Urinary bladder (tissue), 4 donors: Measurements from ENCODE around the gene SLC13A3. TPM values are rescaled to one million over a fixed set of nuclear protein-coding genes. Genes with fewer than 3 reads are reported as not detected.

Experiments
- DNase-seq: peaks from one replicate; pipeline ENCODE4 v3.0.0-alpha.2; 2015; ENCODE audit errors: extremely low spot score
- H3K27ac ChIP-seq: one replicate; pipeline ENCODE4 v1.5.1; 2013; ENCODE audit warnings: low read depth, mild to moderate bottlenecking, moderate library complexity
- H3K36me3 ChIP-seq: one replicate; pipeline ENCODE4 v1.6.1; 2013; ENCODE audit warnings: mild to moderate bottlenecking, moderate library complexity; ENCODE audit not compliant: insufficient read depth
- H3K4me1 ChIP-seq: one replicate; pipeline ENCODE4 v1.6.1; 2013; ENCODE audit warnings: mild to moderate bottlenecking, moderate library complexity; ENCODE audit not compliant: insufficient read depth
- H3K4me3 ChIP-seq: one replicate; pipeline ENCODE4 v1.5.1; 2013; ENCODE audit warnings: low read depth, low read length
- WGBS: extraction: QIAGEN DNeasy Blood & Tissue Kit; methylation state at CpG from one replicate; pipeline ENCODE4 v1.1.7; 2013; 5-methylcytosine and 5-hydroxymethylcytosine counted together
- polyA plus RNA-seq: library from polyadenylated mRNA; stranded (reverse); fragments of 200-250 nt; gene quantifications from one replicate; pipeline ENCODE4 v1.2.3, GENCODE V29; 2013
- total RNA-seq: library from RNA; depleted of rRNA; stranded (reverse); fragments of >200 nt; gene quantifications from one replicate; pipeline ENCODE4 v1.2.3, GENCODE V29; 2014
- donor health status: healthy with polysubstance abuse.
- donor health status: healthy.

Gene SLC13A3
- total and polyA plus RNA-seq, 2 donors, result 0.77 to 5.4 TPM

DNA sequence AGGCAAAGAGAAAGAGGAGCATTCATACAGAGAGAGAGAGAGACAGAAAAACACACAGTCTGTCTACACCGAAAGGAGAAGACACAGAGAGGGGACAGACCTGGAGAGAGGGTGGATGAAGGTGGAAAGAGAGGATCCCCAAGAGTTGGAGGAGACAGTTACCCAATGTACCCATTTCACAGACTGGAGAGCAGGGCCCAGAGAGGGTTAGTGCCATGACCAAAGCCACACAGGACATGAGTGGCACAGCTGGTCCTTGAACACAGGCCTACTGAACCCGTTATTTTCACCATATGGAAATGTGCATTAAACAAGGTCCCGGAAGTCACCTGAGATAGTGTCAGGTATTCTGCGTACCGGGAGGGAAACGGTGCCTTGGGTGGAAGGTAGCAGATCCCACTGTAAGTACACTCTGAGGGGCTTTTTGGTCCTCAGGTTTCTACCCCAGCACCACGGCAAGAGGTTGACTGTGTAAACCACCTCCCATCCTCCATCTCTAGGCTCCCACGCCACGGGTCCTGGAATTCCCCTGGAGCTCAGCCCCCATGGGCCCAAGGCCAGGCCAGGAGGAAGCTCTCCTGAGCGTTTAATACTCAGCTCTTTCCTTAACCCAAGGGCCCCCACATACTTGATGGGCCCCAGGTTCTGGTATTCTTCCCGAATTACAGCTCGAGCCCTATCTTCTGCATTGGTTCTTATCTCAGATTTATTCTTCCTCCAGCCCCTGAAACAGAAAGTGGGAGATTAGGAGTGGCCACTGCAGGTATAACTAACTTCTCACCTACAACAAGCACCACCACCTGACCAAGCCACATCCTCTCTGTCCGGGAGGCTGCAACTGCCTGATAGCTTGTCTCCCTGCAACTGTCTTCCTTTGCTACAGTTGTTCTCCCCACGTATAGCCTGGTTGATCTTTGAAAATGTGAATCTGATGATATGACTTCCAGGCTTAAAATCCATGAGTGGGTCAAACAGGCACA, 62.4 kb downstream of the SLC13A3 start:
- H3K4me3 ChIP-seq, result no peak overlapping the region
- no peak overlapping the region for H3K27ac ChIP-seq
- no peaks in the 10 kb centered on the region for H3K4me1 ChIP-seq
- H3K36me3 ChIP-seq, result no peaks in the 10 kb centered on the region
- DNase-seq, result no peak
- WGBS, result 83% methylated on average over 14 of the region's 14 CpGs

DNA sequence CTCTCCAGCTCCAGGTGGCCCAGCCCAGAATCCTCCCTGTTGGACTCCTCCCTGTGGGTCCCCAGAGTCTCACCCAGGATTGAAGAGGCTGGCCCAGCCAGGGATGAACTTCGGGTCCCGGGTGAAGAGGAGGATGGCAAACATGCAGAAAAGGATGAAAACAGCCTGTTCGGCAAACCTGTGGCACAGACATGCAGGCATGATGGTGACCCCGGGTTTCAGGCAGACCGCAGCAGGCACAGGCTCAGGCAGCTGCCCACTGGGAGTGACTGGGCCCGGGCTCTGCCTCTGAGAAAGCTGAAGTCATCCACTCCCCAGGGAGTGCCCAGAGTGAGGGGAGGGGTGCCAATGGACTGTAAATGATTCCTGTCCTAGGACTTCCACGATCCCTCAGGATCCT, 63.3 kb downstream of the SLC13A3 start:
- H3K36me3 ChIP-seq, result no peaks in the 10 kb centered on the region
- WGBS, result 81% methylated on average over 7 of the region's 7 CpGs
- no peak overlapping the region for H3K27ac ChIP-seq
- no peak overlapping the region for H3K4me3 ChIP-seq
- no peaks in the 10 kb centered on the region for H3K4me1 ChIP-seq
- DNase-seq, result no peak

DNA sequence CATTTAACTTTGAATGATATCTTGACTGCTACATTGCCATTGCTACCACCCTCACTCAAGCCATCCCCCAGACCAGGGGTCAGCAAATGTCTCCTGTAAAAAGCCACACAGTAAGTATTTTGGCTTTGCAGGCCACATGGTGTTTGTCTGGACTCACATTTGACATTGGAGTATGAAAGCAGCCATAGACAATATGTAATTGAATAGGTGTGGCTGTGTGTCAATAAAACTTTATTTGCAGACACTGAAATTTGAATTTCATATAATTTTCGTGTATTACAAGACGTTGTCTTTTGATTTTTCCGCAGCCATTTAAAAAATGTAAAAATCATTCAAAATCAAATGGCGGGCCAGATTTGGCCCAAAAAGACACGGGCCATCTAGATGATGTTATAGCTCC, 64.5 kb downstream of the SLC13A3 start:
- Histone ChIP-seq H3K4me1 (no peaks in the 10 kb centered on the region), H3K27ac (no peak overlapping the region), H3K36me3 (no peaks in the 10 kb centered on the region), H3K4me3 (no peak overlapping the region)
- DNase-seq, result no peak
- WGBS, result 95% methylated on average over 5 of the region's 5 CpGs

DNA sequence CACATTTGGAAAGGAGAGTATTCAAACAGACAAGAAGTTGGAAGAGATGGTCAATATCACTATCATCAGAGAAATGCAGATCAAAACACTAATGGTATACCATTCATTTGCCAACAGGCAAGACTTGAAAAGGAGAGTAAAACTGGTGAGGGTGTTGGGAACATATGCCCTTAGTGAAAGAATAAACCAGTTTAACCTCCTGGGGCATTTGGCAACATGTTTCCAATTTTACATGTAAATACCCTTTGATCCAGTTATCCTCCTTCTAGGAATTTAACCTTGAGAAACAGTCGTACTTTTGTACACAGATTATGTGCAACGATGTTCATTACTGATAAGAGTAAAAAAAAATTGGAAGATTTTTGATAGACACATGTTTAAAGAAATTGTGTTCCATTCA, 66.8 kb downstream of the SLC13A3 start:
- Histone ChIP-seq H3K36me3 (no peaks in the 10 kb centered on the region), H3K27ac (no peak overlapping the region), H3K4me3 (no peak overlapping the region), H3K4me1 (no peaks in the 10 kb centered on the region)
- no peak for DNase-seq
- WGBS, result 45% methylated on average over 2 of the region's 2 CpGs

DNA sequence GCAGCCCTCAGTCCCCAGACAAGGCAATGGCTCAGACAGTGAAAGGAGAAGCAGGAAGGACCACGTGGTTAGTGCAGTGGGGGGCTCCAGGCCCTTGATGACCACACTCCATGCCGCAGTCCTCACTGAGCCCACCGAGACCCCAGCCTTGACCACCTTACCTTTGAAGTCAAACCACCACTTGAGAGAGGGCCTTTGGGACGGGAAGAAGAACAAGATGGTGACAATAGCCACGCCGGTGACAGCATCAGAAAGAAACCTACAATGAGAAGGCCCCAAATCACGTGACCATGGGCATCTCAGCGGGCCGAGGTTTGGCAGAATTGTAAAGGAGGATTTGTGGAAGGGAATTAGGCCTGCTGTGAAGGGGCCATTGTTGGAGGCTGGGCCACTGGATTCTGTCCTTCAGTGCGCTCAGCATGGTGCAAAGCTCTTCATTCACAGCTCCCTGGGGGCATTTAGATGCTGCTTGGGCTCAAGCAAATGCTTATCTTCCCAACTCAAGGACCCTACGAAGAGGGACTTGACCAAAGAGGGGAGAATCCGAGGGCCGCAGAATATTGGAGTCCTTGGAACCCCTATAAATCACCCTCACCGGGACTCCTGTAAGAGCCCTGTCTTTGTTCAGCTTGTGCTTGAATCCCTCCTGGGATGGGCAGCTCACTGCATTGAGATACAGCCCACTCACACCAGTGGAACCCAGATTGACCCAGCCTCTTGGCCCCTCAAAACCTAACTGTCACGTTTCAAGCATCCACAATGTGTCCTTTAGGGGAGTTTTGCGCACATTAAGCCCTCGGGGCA, 67.6 kb downstream of the SLC13A3 start:
- no peaks in the 10 kb centered on the region for H3K4me1 ChIP-seq
- no peak overlapping the region for H3K4me3 ChIP-seq
- no peaks in the 10 kb centered on the region for H3K36me3 ChIP-seq
- 68% methylated on average over 17 of the region's 17 CpGs for WGBS
- no peak overlapping the region for H3K27ac ChIP-seq
- no peak for DNase-seq

DNA sequence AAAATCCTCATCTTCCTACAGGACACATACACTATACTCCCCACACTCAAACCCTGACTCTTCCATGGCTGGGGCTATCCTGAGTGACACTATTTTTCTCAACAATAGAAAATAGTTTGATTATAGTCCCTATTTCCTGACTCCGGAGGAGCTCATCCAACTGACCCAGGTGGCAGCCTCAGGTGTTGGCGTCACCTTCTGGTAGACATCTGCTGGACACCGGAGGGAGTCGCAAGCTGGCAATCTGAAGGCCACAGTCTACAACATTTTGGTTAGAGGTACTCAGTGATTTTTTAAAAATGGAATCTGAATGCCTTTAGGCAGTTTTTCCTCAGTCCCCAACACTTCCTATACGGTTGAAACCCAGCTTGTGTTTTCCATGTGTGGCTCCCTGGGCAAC, 68.6 kb downstream of the SLC13A3 start:
- H3K4me1 ChIP-seq, result no peaks in the 10 kb centered on the region
- no peak for DNase-seq
- H3K36me3 ChIP-seq, result no peaks in the 10 kb centered on the region
- no peak overlapping the region for H3K27ac ChIP-seq
- 89% methylated on average over 5 of the region's 5 CpGs for WGBS
- no peak overlapping the region for H3K4me3 ChIP-seq

DNA sequence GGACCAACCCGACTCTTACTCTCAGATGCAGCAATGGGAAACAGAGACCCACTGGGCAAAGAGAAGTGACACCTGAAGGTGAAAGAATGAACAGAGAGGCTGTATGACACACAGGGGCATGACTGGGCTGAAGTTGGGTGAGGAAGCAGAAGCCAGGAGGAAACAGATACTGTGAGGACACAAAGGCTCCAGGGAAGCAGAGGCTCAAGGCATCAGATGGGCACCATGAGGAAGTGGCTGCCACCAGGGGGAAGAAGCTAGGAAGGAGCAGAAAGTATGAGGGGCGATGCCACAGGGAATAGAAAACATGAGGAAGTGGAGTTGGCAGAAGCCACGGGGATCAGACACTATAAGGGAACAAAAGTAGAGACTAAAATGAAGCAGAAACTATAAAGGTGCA, 69.9 kb downstream of the SLC13A3 start:
- Histone ChIP-seq H3K27ac (no peak overlapping the region), H3K4me1 (no peaks in the 10 kb centered on the region)
- WGBS, result 94% methylated on average over 3 of the region's 3 CpGs

DNA sequence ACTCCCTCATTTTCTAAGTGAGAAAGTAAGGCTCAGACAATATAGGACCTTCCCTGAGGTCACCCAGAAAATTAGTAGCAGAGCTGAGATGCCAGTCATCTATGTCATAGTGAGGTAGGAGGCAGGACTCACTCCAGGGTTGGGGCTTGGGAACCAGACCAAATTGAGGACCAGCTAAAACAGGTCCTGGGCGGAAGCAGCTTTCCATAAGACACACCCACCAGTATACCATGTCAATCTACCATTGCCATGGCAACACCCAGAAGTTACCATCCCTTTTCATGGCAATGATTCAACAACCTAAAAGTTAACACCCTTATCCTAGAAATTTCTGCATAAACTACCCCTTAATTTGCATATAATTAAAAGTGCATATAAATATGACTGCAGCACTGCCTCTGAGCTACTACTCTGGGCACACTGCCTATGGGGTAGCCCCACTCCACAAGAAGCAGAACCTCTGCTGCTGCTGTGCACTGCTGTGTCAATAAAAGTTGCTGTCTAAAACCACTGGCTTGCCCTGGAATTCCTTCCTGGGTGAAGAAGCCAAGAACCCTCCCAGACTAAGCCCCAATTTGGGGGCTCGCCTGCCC, 70.5 kb downstream of the SLC13A3 start:
- no peak overlapping the region for H3K27ac ChIP-seq
- no peak for DNase-seq
- no peak overlapping the region for H3K4me3 ChIP-seq
- H3K4me1 ChIP-seq, result no peaks in the 10 kb centered on the region
- no peaks in the 10 kb centered on the region for H3K36me3 ChIP-seq
- 95% methylated on average over 2 of the region's 2 CpGs for WGBS

More for the DNA sequence above, 69.9 kb downstream of the SLC13A3 start:
- no peak for DNase-seq
- no peaks in the 10 kb centered on the region for H3K36me3 ChIP-seq
- no peak overlapping the region for H3K4me3 ChIP-seq

DNA sequence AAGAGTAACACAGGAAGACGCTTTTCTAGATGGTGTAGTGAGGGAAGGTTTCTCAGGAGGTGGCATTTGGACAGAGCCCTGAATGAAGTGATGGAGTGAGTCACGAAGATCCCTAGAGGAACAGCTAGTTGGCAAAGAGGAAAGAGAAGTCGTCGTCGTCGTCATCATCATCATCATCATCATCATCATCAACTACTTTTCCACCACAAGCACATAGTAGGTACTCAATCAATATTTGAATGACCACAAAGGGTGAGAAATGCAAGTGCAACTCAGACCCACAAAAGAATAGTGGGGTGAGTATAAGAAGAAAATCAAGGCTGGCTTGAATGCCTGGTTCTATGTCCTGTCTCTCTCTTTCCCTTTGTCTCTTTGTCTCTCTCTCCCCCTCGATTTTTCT, 72.5 kb downstream of the SLC13A3 start:
- Histone ChIP-seq H3K4me3 (no peak overlapping the region), H3K4me1 (no peaks in the 10 kb centered on the region), H3K27ac (no peak overlapping the region), H3K36me3 (no peaks in the 10 kb centered on the region)
- no peak for DNase-seq
- WGBS, result 89% methylated on average over 7 of the region's 7 CpGs

DNA sequence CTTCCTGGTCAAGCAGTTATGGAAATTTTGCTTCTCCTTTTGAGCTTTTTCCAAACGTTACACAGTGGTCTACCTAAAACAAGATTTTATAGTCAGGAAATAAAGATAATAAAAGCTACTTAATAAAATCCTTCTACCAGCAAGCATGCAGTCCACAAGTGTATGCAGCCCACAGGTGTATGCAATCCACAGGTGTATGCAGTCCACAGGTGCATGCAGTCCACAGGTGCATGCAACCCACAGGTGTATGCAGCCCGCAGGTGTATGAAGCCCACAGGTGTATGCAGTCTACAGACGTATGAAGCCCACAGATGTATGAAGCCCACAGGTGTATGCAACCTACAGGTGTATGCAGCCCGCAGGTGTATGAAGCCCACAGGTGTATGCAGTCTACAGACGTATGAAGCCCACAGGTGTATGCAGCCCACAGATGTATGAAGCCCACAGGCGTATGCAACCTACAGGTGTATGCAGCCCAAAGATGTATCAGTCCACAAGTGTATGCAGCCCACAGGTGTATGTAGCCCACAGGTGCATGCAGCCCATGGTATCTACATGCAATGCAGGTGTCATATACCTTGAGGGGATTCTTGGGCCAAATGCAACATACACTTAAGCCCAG, 74.4 kb downstream of the SLC13A3 start:
- 83% methylated on average over 6 of the region's 6 CpGs for WGBS
- Histone ChIP-seq H3K4me3 (no peak overlapping the region), H3K36me3 (no peaks in the 10 kb centered on the region), H3K4me1 (no peaks in the 10 kb centered on the region), H3K27ac (no peak overlapping the region)
- no peak for DNase-seq

DNA sequence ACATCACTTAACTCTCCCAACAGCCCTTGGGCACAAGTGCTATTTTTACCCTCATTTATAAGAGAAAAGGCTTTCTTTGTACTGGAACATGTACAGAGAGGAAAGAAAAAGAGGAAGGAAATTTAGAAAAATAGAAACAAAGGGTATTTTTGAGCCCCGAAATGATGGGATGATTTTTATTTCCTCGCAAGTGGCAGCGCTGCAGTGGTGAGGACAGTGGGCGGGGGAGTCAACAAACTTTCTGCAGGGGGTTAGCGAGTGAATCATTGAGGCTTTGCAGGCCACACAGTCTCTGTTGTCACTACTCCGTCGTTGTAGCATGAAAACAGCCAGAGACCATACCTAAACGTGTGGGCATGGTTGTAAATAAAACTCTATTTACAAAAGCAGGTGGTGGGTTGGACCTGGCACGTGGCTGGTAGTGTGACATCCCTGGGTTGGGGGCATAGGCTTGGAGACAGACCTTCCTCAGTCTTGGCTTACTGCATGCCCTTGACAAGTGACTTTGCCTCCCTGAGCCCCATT, 75.3 kb downstream of the SLC13A3 start:
- no peak for DNase-seq
- no peaks in the 10 kb centered on the region for H3K4me1 ChIP-seq
- 62% methylated on average over 9 of the region's 9 CpGs for WGBS

DNA sequence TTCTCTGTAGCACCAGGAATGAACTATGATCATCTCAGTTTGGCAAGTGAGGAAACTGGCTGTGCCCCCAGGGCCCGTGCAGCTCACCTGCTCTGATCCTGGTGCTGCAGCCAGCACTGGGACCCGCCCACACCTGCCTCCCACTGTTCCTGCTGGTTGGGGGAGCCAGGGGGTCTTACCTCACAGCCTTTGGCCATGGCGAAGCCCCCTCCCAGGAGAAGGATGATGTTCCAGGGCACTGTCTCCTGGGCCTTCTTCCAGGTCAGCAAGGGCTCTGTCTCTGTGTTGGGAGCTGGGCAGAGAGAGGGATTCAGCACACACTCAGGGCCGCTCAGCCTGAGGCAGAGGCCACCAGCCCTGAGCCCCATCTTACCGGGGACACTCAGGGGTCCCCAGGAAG, 75.9 kb downstream of the SLC13A3 start:
- no peak for DNase-seq
- Histone ChIP-seq H3K4me3 (no peak overlapping the region), H3K27ac (no peak overlapping the region), H3K36me3 (no peaks in the 10 kb centered on the region), H3K4me1 (no peaks in the 10 kb centered on the region)
- 79% methylated on average over 5 of the region's 5 CpGs for WGBS

More for the DNA sequence above, 75.3 kb downstream of the SLC13A3 start:
- no peaks in the 10 kb centered on the region for H3K36me3 ChIP-seq
- H3K4me3 ChIP-seq, result no peak overlapping the region
- H3K27ac ChIP-seq, result no peak overlapping the region
